ENCODE data around the gene PIGQ. TPM values are rescaled to one million over a fixed set of nuclear protein-coding genes. Genes with fewer than 3 reads are reported as not detected.

Gene PIGQ
- total and polyA plus RNA-seq, 2 of the 8 experiments (the other 6 are each of a cell fraction or from before 2014, with no cell fraction given) = 36.0 to 49.2 TPM

- TF ChIP-seq GABPA (IDR thresholded peaks at IDR 0.05; ENCODE audit: borderline replicate concordance, insufficient read depth, low read length) = peak; percentile 94
- TF ChIP-seq NANOG (IDR thresholded peaks at IDR 0.05; ENCODE audit: insufficient read depth, low read depth, low read length, poor library complexity, severe bottlenecking) = no peak
- TF ChIP-seq GTF2F1 (IDR thresholded peaks at IDR 0.05; ENCODE audit: borderline replicate concordance, low read depth, low read length) = no peak
- no peak for TF ChIP-seq CHD2 (IDR thresholded peaks at IDR 0.05; ENCODE audit: low read length)
- TF ChIP-seq TAF1 (IDR thresholded peaks at IDR 0.05; ENCODE audit: low read depth, low read length) = peak; percentile 75
- no peak for TF ChIP-seq SIX5 (IDR thresholded peaks at IDR 0.05; ENCODE audit: low read depth, low read length)
- TF ChIP-seq KDM1A (IDR thresholded peaks at IDR 0.05; ENCODE audit: borderline replicate concordance, low read length) = no peak
- TF ChIP-seq EGR1 (IDR thresholded peaks at IDR 0.05; ENCODE audit: borderline replicate concordance, low read depth, low read length) = peak; percentile 75; the same call in 1 of the 2 replicates
- TF ChIP-seq HDAC2 (IDR thresholded peaks at IDR 0.05; ENCODE audit: borderline replicate concordance in 1 of 2, low read depth in 2 of 2, low read length in 2 of 2) = no peak
- no peak for TF ChIP-seq CREB1 (IDR thresholded peaks at IDR 0.05)
- TF ChIP-seq SP2 (IDR thresholded peaks at IDR 0.05; ENCODE audit: low read length) = peak; percentile 51
- no peak for TF ChIP-seq EP300 (IDR thresholded peaks at IDR 0.05; ENCODE audit: borderline replicate concordance in 1 of 2, low read depth in 2 of 2, low read length in 2 of 2)
- TF ChIP-seq BCL11A (IDR thresholded peaks at IDR 0.05; ENCODE audit: low read depth in 2 of 2, low read length in 2 of 2) = no peak
- TF ChIP-seq ATF3 (IDR thresholded peaks at IDR 0.05; ENCODE audit: insufficient read depth, low read depth, low read length) = no peak
- TF ChIP-seq KDM4A (IDR thresholded peaks at IDR 0.05; ENCODE audit: low read depth, low read length, severe bottlenecking) = peak; percentile 73
- no peak for TF ChIP-seq RAD21 (IDR thresholded peaks at IDR 0.05 in 1 of 2, conservative IDR thresholded peaks at IDR 0.05 in 1 of 2; ENCODE audit: low read depth in 2 of 2, low read length in 2 of 2)
- TF ChIP-seq SIRT6 (IDR thresholded peaks at IDR 0.05; ENCODE audit: low read length) = no peak
- TF ChIP-seq SP4 (IDR thresholded peaks at IDR 0.05; ENCODE audit: low read length) = peak; percentile 74; the same call in 1 of the 2 replicates
- TF ChIP-seq FOSL1 (IDR thresholded peaks at IDR 0.05; ENCODE audit: insufficient read depth, low read depth, low read length) = no peak
- TF ChIP-seq SIN3A (conservative IDR thresholded peaks at IDR 0.05 in 1 of 2, IDR thresholded peaks at IDR 0.05 in 1 of 2; ENCODE audit: low read depth in 1 of 2, low read length in 2 of 2) = no peak; a peak in 2 of 4 replicates
- TF ChIP-seq POU5F1 (IDR thresholded peaks at IDR 0.05; ENCODE audit: low read depth, low read length) = no peak
- no peak; the same call in 1 of the 2 replicates for TF ChIP-seq BACH1 (IDR thresholded peaks at IDR 0.05; ENCODE audit: low read length)
- no peak for TF ChIP-seq CEBPB (IDR thresholded peaks at IDR 0.05; ENCODE audit: low read depth, low read length)
- TF ChIP-seq CHD1 (IDR thresholded peaks at IDR 0.05; ENCODE audit: low read depth, low read length) = no peak
Observed at GRCh38 chr16:588889-589657, 19.3 kb downstream of the PIGQ start (continued).

Data from H1 (cell line).